Endodermal cell (in vitro differentiated cells): Measurements from ENCODE around the gene CENPN. TPM values are rescaled to one million over a fixed set of nuclear protein-coding genes. Genes with fewer than 3 reads are reported as not detected.

Experiments used
- DNase-seq: peaks from one replicate; pipeline ENCODE4 v3.0.0-alpha.2; 2017
- H3K27ac ChIP-seq: 2 replicates; pipeline ENCODE4 v1.5.1; 2013; ENCODE audit warnings: mild to moderate bottlenecking, low read depth, low read length, moderate library complexity
- H3K27me3 ChIP-seq: 2 replicates; pipeline ENCODE4 v1.6.1; 2013; ENCODE audit warnings: mild to moderate bottlenecking, low read length, moderate library complexity; ENCODE audit not compliant: insufficient read depth, control insufficient read depth, poor library complexity, severe bottlenecking
- H3K36me3 ChIP-seq: 2 replicates; pipeline ENCODE4 v1.7.0; 2013; ENCODE audit warnings: mild to moderate bottlenecking, low read length, moderate library complexity; ENCODE audit not compliant: control insufficient read depth, insufficient read depth
- H3K4me1 ChIP-seq: one replicate; pipeline ENCODE4 v1.7.0; 2013; ENCODE audit warnings: low read length; ENCODE audit not compliant: control insufficient read depth, insufficient read depth
- H3K4me3 ChIP-seq: 2 replicates; pipeline ENCODE4 v1.5.1; 2013; ENCODE audit warnings: mild to moderate bottlenecking, low read length, moderate library complexity
- H3K9ac ChIP-seq: 2 replicates; pipeline ENCODE4 v1.6.1; 2013; ENCODE audit warnings: mild to moderate bottlenecking, low read length, moderate library complexity; ENCODE audit not compliant: poor library complexity, severe bottlenecking; ENCODE audit errors: extremely low read depth
- H3K9me3 ChIP-seq: 2 replicates; pipeline ENCODE4 v1.6.1; 2013; ENCODE audit warnings: mild to moderate bottlenecking, low read length, moderate library complexity; ENCODE audit not compliant: control insufficient read depth
- H3K27ac Mint-ChIP-seq: 2 replicates; pipeline ENCODE4 v1.8.0; 2020; ENCODE audit warnings: mixed read lengths
- H3K27me3 Mint-ChIP-seq: 2 replicates; pipeline ENCODE4 v1.8.0; 2021; ENCODE audit warnings: mild to moderate bottlenecking, mixed read lengths; ENCODE audit not compliant: insufficient read depth
- H3K36me3 Mint-ChIP-seq: 2 replicates; pipeline ENCODE4 v1.8.0; 2020; ENCODE audit warnings: low read depth, mixed read lengths
- H3K4me1 Mint-ChIP-seq: 2 replicates; pipeline ENCODE4 v1.8.0; 2020; ENCODE audit warnings: mixed read lengths
- H3K4me3 Mint-ChIP-seq: 2 replicates; pipeline ENCODE4 v1.8.0; 2020; ENCODE audit warnings: mild to moderate bottlenecking, moderate library complexity, mixed read lengths
- H3K9me3 Mint-ChIP-seq: 2 replicates; pipeline ENCODE4 v1.8.0; 2020; ENCODE audit warnings: mild to moderate bottlenecking, mixed read lengths
- WGBS, 2 experiments: methylation state at CpG; one replicate each; pipeline versions ENCODE4 v1.1.5 to v1.1.7; 2013; ENCODE audit warnings: missing lambda C conversion rate in 2 of 2, mixed read lengths in 1 of 2; ENCODE audit not compliant: insufficient coverage in 1 of 2, insufficient read length in 1 of 2; 5-methylcytosine and 5-hydroxymethylcytosine counted together
- total RNA-seq, 2 donors: library from RNA; stranded (reverse); fragmentation: NEBNext Ultra II Directional in 1 of 2; extraction: Animal tissue kit (Norgen Biotek cat#: 25700) in 1 of 2; gene quantifications; 2 replicates in 1 of 2; 3 replicates in 1 of 2; pipeline ENCODE4 v1.2.1, GENCODE V29; 2021
- TF ChIP-seq, protein P1 (sequence below): fragments of 200-600 bp; sonication (generic); conservative IDR thresholded peaks from 2 replicates; pipeline ENCODE4 v1.5.0; 2021; ENCODE audit warnings: antibody characterized with exemption, mild to moderate bottlenecking

CENPN gene
- total RNA-seq, 2 donors from 2014 or later: 45.1 to 52.8 TPM

DNA sequence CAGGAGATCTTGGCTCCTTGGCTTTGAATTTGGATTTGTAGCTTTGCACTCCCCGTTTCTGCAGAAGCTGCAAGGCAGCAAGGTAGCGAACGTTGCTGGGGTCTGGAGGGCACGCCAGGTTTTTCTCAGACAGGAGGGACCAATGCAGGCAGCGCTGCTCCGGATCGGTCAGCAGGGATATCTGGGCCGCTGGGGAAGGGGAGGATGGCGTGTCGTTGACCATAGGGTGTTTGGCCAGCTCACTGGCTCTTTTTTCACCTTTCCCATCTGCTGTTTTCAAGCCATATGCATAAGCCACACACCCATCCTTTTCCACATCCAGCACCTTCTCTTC, 54.3 kb downstream of the CENPN start:
- TF ChIP-seq, protein P1, sequence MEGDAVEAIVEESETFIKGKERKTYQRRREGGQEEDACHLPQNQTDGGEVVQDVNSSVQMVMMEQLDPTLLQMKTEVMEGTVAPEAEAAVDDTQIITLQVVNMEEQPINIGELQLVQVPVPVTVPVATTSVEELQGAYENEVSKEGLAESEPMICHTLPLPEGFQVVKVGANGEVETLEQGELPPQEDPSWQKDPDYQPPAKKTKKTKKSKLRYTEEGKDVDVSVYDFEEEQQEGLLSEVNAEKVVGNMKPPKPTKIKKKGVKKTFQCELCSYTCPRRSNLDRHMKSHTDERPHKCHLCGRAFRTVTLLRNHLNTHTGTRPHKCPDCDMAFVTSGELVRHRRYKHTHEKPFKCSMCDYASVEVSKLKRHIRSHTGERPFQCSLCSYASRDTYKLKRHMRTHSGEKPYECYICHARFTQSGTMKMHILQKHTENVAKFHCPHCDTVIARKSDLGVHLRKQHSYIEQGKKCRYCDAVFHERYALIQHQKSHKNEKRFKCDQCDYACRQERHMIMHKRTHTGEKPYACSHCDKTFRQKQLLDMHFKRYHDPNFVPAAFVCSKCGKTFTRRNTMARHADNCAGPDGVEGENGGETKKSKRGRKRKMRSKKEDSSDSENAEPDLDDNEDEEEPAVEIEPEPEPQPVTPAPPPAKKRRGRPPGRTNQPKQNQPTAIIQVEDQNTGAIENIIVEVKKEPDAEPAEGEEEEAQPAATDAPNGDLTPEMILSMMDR: no peak
- H3K36me3 ChIP-seq: no peaks in the 10 kb centered on the region
- no peak overlapping the region for H3K4me3 ChIP-seq
- no peak overlapping the region for H3K27ac Mint-ChIP-seq
- H3K9ac ChIP-seq: no peak overlapping the region
- no peaks in the 10 kb centered on the region for H3K9me3 ChIP-seq
- no peak overlapping the region for H3K27ac ChIP-seq
- no peak for DNase-seq
- H3K4me3 Mint-ChIP-seq: no peak overlapping the region
- H3K27me3 ChIP-seq: no peaks in the 10 kb centered on the region
- H3K4me1 Mint-ChIP-seq: no peaks in the 10 kb centered on the region
- no peaks in the 10 kb centered on the region for H3K9me3 Mint-ChIP-seq
- peaks cover 10% of the 10 kb centered on the region for H3K36me3 Mint-ChIP-seq
- WGBS, 2 experiments: 89 to 96% methylated on average over 7 to 10 of the region's 10 CpGs
- no peaks in the 10 kb centered on the region for H3K27me3 Mint-ChIP-seq
- no peaks in the 10 kb centered on the region for H3K4me1 ChIP-seq

DNA sequence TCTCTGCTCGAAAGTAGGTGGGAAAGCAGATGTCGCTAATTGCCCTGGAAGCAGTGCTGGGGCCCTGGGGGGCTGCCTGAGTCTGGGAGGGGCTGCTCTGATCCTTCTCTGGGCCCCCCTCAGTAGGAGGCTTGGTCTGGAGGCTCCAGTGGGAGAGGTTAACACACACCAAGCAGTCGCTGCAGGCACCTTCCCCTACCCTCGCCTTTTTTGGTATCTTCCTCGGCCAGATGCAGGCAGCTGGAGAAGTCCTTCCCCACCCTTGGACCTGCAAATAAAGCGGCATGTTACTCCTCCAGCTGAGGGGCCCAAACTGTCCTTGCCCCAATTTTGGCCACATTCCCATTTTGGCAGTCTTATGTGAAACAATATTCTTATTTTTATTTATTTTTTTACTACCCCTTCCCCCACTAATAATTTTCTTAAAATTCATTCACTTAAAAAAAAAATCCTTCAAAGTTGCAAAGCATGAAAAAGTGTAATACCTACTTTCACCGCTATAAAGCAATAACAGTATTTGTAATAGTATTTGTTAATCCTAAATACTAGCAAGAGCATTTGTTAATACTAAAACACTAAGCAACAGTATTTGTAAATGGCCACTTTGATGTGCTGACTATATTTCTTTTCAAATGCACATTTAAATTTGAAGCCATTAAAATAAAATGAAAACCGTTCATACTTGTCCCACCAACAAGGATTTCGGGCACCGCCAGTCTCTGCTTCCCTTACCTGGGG, 55.0 kb downstream of the CENPN start:
- Mint-ChIP-seq H3K4me3 (no peak overlapping the region), H3K27me3 (no peaks in the 10 kb centered on the region), H3K4me1 (no peaks in the 10 kb centered on the region), H3K36me3 (peaks cover 10% of the 10 kb centered on the region), H3K9me3 (no peaks in the 10 kb centered on the region), H3K27ac (no peak overlapping the region)
- H3K9me3 ChIP-seq: no peaks in the 10 kb centered on the region
- no peaks in the 10 kb centered on the region for H3K27me3 ChIP-seq
- no peaks in the 10 kb centered on the region for H3K36me3 ChIP-seq
- TF ChIP-seq, protein P1: peak; percentile 43
- DNase-seq: no peak
- H3K27ac ChIP-seq: no peak overlapping the region
- H3K9ac ChIP-seq: no peak overlapping the region
- 92% methylated on average over 4 to 9 of the region's 10 CpGs for WGBS, 2 experiments
- H3K4me3 ChIP-seq: no peak overlapping the region
- no peaks in the 10 kb centered on the region for H3K4me1 ChIP-seq

DNA sequence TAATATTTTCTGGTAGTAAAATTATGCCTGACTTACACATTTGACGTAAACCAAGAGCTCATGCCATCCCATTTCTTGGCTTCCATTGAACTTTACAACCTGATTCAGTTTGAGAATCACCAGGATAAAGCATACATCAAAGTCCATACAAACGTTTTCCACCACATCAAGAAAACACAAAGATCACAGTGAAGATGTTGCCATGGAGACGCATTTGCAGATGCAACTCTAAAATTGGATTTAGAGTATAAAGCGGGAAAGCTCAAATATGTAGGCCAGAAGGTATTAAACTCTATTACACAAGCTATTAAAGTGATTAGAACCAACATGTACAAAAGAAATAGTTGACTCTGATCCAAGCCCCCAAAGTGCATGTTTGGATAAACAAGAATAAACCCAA, 59.7 kb downstream of the CENPN start:
- H3K9me3 Mint-ChIP-seq: no peaks in the 10 kb centered on the region
- H3K27ac ChIP-seq: no peak overlapping the region
- no peaks in the 10 kb centered on the region for H3K27me3 ChIP-seq
- TF ChIP-seq, protein P1: no peak
- no peak overlapping the region for H3K27ac Mint-ChIP-seq
- WGBS, 2 experiments: 85 to 100% methylated on average over 1 to 4 of the region's 4 CpGs
- H3K4me3 Mint-ChIP-seq: no peak overlapping the region
- no peaks in the 10 kb centered on the region for H3K9me3 ChIP-seq
- no peaks in the 10 kb centered on the region for H3K4me1 ChIP-seq
- no peak for DNase-seq
- no peak overlapping the region for H3K4me3 ChIP-seq
- H3K36me3 Mint-ChIP-seq: peaks cover 16% of the 10 kb centered on the region
- H3K9ac ChIP-seq: no peak overlapping the region
- H3K4me1 Mint-ChIP-seq: no peaks in the 10 kb centered on the region
- no peaks in the 10 kb centered on the region for H3K27me3 Mint-ChIP-seq
- H3K36me3 ChIP-seq: peaks cover 9% of the 10 kb centered on the region
